Putamen (tissue), 1 donor: Measurements from ENCODE around the gene CHMP4A.
"Not testable (repeated sequence)": the region's sequence is repeated elsewhere in the genome, so short reads cannot be mapped to it uniquely, and the experiment has no call there.

Experiments
- DNase-seq: peaks from one replicate; pipeline ENCODE4 v3.0.0-alpha.2; 2016; ENCODE audit warnings: low spot score

Gene CHMP4A

GRCh38 chr14:24246765-24247212 lies 33.5 kb upstream of the CHMP4A start:
- no peak for DNase-seq

- DNase-seq: not testable (repeated sequence)
These were observed 32.1 kb upstream of the CHMP4A start for GRCh38 chr14:24245350-24245749.

- no peak for DNase-seq
These were observed 30.1 kb upstream of the CHMP4A start for GRCh38 chr14:24243336-24243836.

GRCh38 chr14:24241829-24242443 lies 28.6 kb upstream of the CHMP4A start:
- peak; percentile 94 for DNase-seq

- no peak for DNase-seq
These were observed 27.0 kb upstream of the CHMP4A start for GRCh38 chr14:24240110-24240918.

- no peak for DNase-seq
These were observed 25.3 kb upstream of the CHMP4A start for GRCh38 chr14:24238527-24239037.

- DNase-seq: no peak
These were observed 24.8 kb upstream of the CHMP4A start for GRCh38 chr14:24238123-24238522.

GRCh38 chr14:24237463-24237955 lies 24.2 kb upstream of the CHMP4A start:
- no peak for DNase-seq

- no peak for DNase-seq
These were observed 23.6 kb upstream of the CHMP4A start for GRCh38 chr14:24236689-24237462.

- no peak for DNase-seq
These were observed 22.8 kb upstream of the CHMP4A start for GRCh38 chr14:24235804-24236688.

- DNase-seq: no peak
These were observed 21.1 kb upstream of the CHMP4A start for GRCh38 chr14:24234095-24235005.

- DNase-seq: no peak
These were observed 20.2 kb upstream of the CHMP4A start for GRCh38 chr14:24233538-24233866.

GRCh38 chr14:24232645-24233537 lies 19.6 kb upstream of the CHMP4A start, which contains the start of gene GMPR2:
Gene GMPR2, plus strand, starts transcription at chr14:24232929. Its CDS starts 325 bp downstream, at chr14:24233254.
- DNase-seq: no peak

- DNase-seq: peak; percentile 94
These were observed 18.9 kb upstream of the CHMP4A start, which contains the start of gene NEDD8 for GRCh38 chr14:24232121-24232644. Gene NEDD8, minus strand, starts transcription at chr14:24232367. Its CDS starts 100 bp downstream, at chr14:24232267.

GRCh38 chr14:24231263-24232120 lies 18.2 kb upstream of the CHMP4A start:
- DNase-seq: no peak

GRCh38 chr14:24228902-24229301 lies 15.6 kb upstream of the CHMP4A start:
- no peak for DNase-seq

GRCh38 chr14:24226473-24226872 lies 13.2 kb upstream of the CHMP4A start:
- DNase-seq: no peak
